Caco-2 (cell line): Measurements from ENCODE around the gene EIF3F. TPM values are rescaled to one million over a fixed set of nuclear protein-coding genes. Genes with fewer than 3 reads are reported as not detected.

Source experiments
- BruUV-seq: library from RNA; stranded (reverse); fragments of 400-500 nt; replicated peaks from 2 replicates; lab custom pipeline; 2021; lab: Mats Ljungman, UMichigan
- CTCF ChIA-PET: fragments of 300-600 bp; sonication (Branson Sonifier 250); formaldehyde crosslinking; loops from one replicate; lab custom pipeline; 2022; ENCODE audit warnings: antibody characterized with exemption; lab: Charles Lee
- POLR2A ChIA-PET: fragments of 300-600 bp; sonication (Branson Sonifier 250); formaldehyde crosslinking; loops from one replicate; lab custom pipeline; 2022; ENCODE audit warnings: antibody characterized with exemption; lab: Charles Lee
- DNase-seq, 2 experiments: peaks; one replicate each; pipeline versions ENCODE4 v3.0.0 to v3.0.0-alpha.2; 2020 to 2022
- H3K27me3 ChIP-seq: replicated peaks from 2 replicates; pipeline ENCODE4 v1.6.0; 2011; ENCODE audit warnings: low read length; ENCODE audit not compliant: control insufficient read depth, insufficient read depth
- H3K36me3 ChIP-seq: 2 replicates; pipeline ENCODE4 v1.5.1; 2011; ENCODE audit warnings: low read length; ENCODE audit not compliant: control insufficient read depth, insufficient read depth
- H3K4me1 ChIP-seq: fragments of 250-450 bp; sonication (Bioruptor Pico); 2 replicates; pipeline ENCODE4 v1.5.1; 2020; ENCODE audit warnings: mild to moderate bottlenecking
- H3K4me3 ChIP-seq: 2 replicates; pipeline ENCODE4 v1.5.1; 2011; ENCODE audit warnings: low read depth, mild to moderate bottlenecking, control low read depth, low read length
- H3K9me3 ChIP-seq: fragments of 250-450 bp; sonication (Bioruptor Pico); 2 replicates; pipeline ENCODE4 v1.5.1; 2020; ENCODE audit warnings: mild to moderate bottlenecking, moderate library complexity
- H3K27ac Mint-ChIP-seq: one replicate; pipeline ENCODE4 v1.8.0; 2022; ENCODE audit warnings: mixed read lengths; ENCODE audit not compliant: unreplicated experiment
- H3K27me3 Mint-ChIP-seq: one replicate; pipeline ENCODE4 v1.8.0; 2022; ENCODE audit warnings: mixed read lengths; ENCODE audit not compliant: insufficient read depth, unreplicated experiment
- H3K36me3 Mint-ChIP-seq: one replicate; pipeline ENCODE4 v1.8.0; 2022; ENCODE audit warnings: mild to moderate bottlenecking, mixed read lengths; ENCODE audit not compliant: insufficient read depth, unreplicated experiment
- H3K4me1 Mint-ChIP-seq: one replicate; pipeline ENCODE4 v1.8.0; 2022; ENCODE audit warnings: low read depth, mixed read lengths; ENCODE audit not compliant: unreplicated experiment
- H3K4me3 Mint-ChIP-seq: one replicate; pipeline ENCODE4 v1.8.0; 2022; ENCODE audit warnings: mild to moderate bottlenecking, moderate library complexity, mixed read lengths; ENCODE audit not compliant: unreplicated experiment
- H3K9me3 Mint-ChIP-seq: one replicate; pipeline ENCODE4 v1.8.0; 2022; ENCODE audit warnings: mixed read lengths; ENCODE audit not compliant: unreplicated experiment
- CTCF ChIP-seq, 2 experiments: fragments of 200-600 bp in 1 of 2; IDR thresholded peaks; 1 replicate in 1 of 2; 2 replicates in 1 of 2; pipeline versions ENCODE4 v1.5.1 to v1.8.0; 2011 to 2022; ENCODE audit warnings: antibody characterized with exemption in 1 of 2, control low read depth in 1 of 2, inconsistent platforms in 1 of 2, low read depth in 1 of 2, low read length in 1 of 2, mild to moderate bottlenecking in 1 of 2, moderate library complexity in 1 of 2; ENCODE audit not compliant: insufficient read depth in 1 of 2, severe bottlenecking in 1 of 2, unreplicated experiment in 1 of 2
- intact Hi-C: fragments of 100-400 bp; cut with micrococcal nuclease; formaldehyde crosslinking; loops from one replicate; pipeline ENCODE4 v1.10.0; 2022; ENCODE audit not compliant: unreplicated experiment
- total RNA-seq: library from RNA; stranded (reverse); gene quantifications from 2 replicates; pipeline ENCODE4 v1.2.3, GENCODE V29; 2022

Gene EIF3F
- total RNA-seq, 1 experiment from 2014 or later: 315 TPM

- H3K4me3 ChIP-seq: no peak overlapping the region
- DNase-seq: no peak
- peaks cover 23% of the 10 kb centered on the region for H3K36me3 Mint-ChIP-seq
- intact Hi-C loops: loop anchor here (10.0 kb wide), 2 partner anchors 192 to 562 kb away; no protein-coding TSS in a partner anchor
- H3K9me3 ChIP-seq: no peaks in the 10 kb centered on the region; the same call in 1 of the 2 replicates
- H3K4me1 Mint-ChIP-seq: no peaks in the 10 kb centered on the region
- no peak for TF ChIP-seq CTCF (IDR thresholded peaks at IDR 0.05; ENCODE audit: insufficient read depth in 1 of 2, low read depth in 1 of 2, low read length in 1 of 2, severe bottlenecking in 1 of 2, unreplicated experiment in 1 of 2)
- H3K27ac Mint-ChIP-seq: no peak overlapping the region
- H3K36me3 ChIP-seq: no peaks in the 10 kb centered on the region; the same call in 1 of the 2 replicates
- H3K27me3 ChIP-seq: no peaks in the 10 kb centered on the region
- H3K4me3 Mint-ChIP-seq: no peak overlapping the region
- CTCF ChIA-PET: interaction anchor here (1.5 to 2.6 kb wide), 2 partner anchors 16 to 97 kb away, joined by 3 to 13 read pairs; partner anchors contain the start of gene EIF3F
- no TSS peak for BruUV-seq
- no peaks in the 10 kb centered on the region for H3K9me3 Mint-ChIP-seq
- H3K27me3 Mint-ChIP-seq: no peaks in the 10 kb centered on the region
- POLR2A ChIA-PET: interaction anchor here (0.6 kb wide), 1 partner anchor 329 kb away, joined by 3 read pairs; the partner anchor contains the start of gene CYB5R2
- no peaks in the 10 kb centered on the region for H3K4me1 ChIP-seq
Observed at GRCh38 chr11:8002676-8003075, 15.5 kb downstream of the EIF3F start.

DNA sequence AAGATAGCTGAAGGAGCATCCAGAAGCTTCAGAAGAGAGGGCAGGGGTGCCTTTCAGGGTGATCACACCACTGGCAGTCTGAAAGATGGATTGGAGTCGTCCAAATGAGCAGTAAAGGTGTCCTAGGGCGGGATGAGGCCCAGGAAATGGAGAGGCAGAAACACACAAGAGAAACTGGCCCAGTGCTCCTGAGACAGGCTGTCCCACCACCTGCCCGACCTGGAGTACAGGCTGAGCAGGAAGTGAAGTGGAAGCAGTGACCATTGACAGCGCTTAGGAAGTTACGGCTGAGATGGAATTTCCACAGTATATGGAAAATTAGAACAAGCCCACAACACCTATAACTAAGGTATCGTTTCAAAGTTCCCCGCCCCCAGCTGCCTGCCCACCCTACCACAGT, 16.1 kb downstream of the EIF3F start:
- ChIA-PET CTCF (interaction anchor here (1.5 to 2.6 kb wide), 2 partner anchors 16 to 96 kb away, joined by 3 to 13 read pairs; partner anchors contain the start of gene EIF3F), POLR2A (interaction anchor here (0.6 kb wide), 1 partner anchor 330 kb away, joined by 3 read pairs; the partner anchor contains the start of gene CYB5R2)
- Mint-ChIP-seq H3K27me3 (no peaks in the 10 kb centered on the region), H3K9me3 (no peaks in the 10 kb centered on the region), H3K36me3 (peaks cover 20% of the 10 kb centered on the region), H3K4me3 (no peak overlapping the region), H3K4me1 (no peaks in the 10 kb centered on the region), H3K27ac (no peak overlapping the region)
- Histone ChIP-seq H3K4me1 (no peaks in the 10 kb centered on the region), H3K9me3 (no peaks in the 10 kb centered on the region; the same call in 1 of the 2 replicates), H3K4me3 (no peak overlapping the region), H3K36me3 (no peaks in the 10 kb centered on the region; the same call in 1 of the 2 replicates), H3K27me3 (no peaks in the 10 kb centered on the region)
- intact Hi-C loops: loop anchor here (10.0 kb wide), 2 partner anchors 192 to 562 kb away; no protein-coding TSS in a partner anchor
- no TSS peak for BruUV-seq
- no peak for TF ChIP-seq CTCF (IDR thresholded peaks at IDR 0.05; ENCODE audit: insufficient read depth in 1 of 2, low read depth in 1 of 2, low read length in 1 of 2, severe bottlenecking in 1 of 2, unreplicated experiment in 1 of 2)
- no peak for DNase-seq

- H3K36me3 Mint-ChIP-seq: peaks cover 12% of the 10 kb centered on the region
- BruUV-seq: no TSS peak
- no peak overlapping the region for H3K27ac Mint-ChIP-seq
- H3K27me3 Mint-ChIP-seq: no peaks in the 10 kb centered on the region
- intact Hi-C loops: loop anchor here (10.0 kb wide), 2 partner anchors 191 to 561 kb away; no protein-coding TSS in a partner anchor
- no peak overlapping the region for H3K4me3 ChIP-seq
- H3K27me3 ChIP-seq: no peaks in the 10 kb centered on the region
- ChIA-PET CTCF (interaction anchor here (2.6 kb wide), 1 partner anchor 95 kb away, joined by 13 read pairs; no protein-coding TSS in a partner anchor), POLR2A (no interaction called here)
- H3K9me3 ChIP-seq: no peaks in the 10 kb centered on the region; the same call in 1 of the 2 replicates
- H3K4me1 Mint-ChIP-seq: no peaks in the 10 kb centered on the region
- no peak for DNase-seq
- no peaks in the 10 kb centered on the region; the same call in 1 of the 2 replicates for H3K36me3 ChIP-seq
- H3K4me1 ChIP-seq: no peaks in the 10 kb centered on the region
- H3K9me3 Mint-ChIP-seq: no peaks in the 10 kb centered on the region
- no peak overlapping the region for H3K4me3 Mint-ChIP-seq
- no peak for TF ChIP-seq CTCF (IDR thresholded peaks at IDR 0.05; ENCODE audit: insufficient read depth in 1 of 2, low read depth in 1 of 2, low read length in 1 of 2, severe bottlenecking in 1 of 2, unreplicated experiment in 1 of 2)
Observed at GRCh38 chr11:8004008-8004407, 16.9 kb downstream of the EIF3F start.
